Natural killer cell treated with Interleukin-12 subunit alpha and Interleukin-12 subunit beta and Interleukin-15 and Interleukin-18, amount 100 ng/mL, for 72 hours (primary cell): ENCODE results near the gene ANOS1. TPM values are rescaled to one million over a fixed set of nuclear protein-coding genes. Genes with fewer than 3 reads are reported as not detected.
A peak's percentile ranks its signal among the peaks of the same experiment; 100 is the strongest.

Source experiments
- ATAC-seq, 2 donors: fragments of 150-1000 bp; cut with Tn5 transposase in 1 of 2; sonication (Bioruptor Pico), chemical (Tn5 transposase) in 1 of 2; 2 replicates each; pipeline ENCODE4 v1.10.0; 2021
- DNase-seq: peaks from one replicate; pipeline ENCODE4 v3.0.0; 2022; ENCODE audit warnings: low spot score
- H3K27ac Mint-ChIP-seq, 2 donors: 1 replicate in 1 of 2; 2 replicates in 1 of 2; pipeline ENCODE4 v1.8.0; 2022; ENCODE audit warnings: mixed read lengths in 2 of 2, mild to moderate bottlenecking in 1 of 2, moderate library complexity in 1 of 2
- H3K27me3 Mint-ChIP-seq, 2 donors: 1 replicate in 1 of 2; 2 replicates in 1 of 2; pipeline ENCODE4 v1.8.0; 2022; ENCODE audit warnings: mixed read lengths in 2 of 2
- H3K36me3 Mint-ChIP-seq: one replicate; pipeline ENCODE4 v1.8.0; 2022; ENCODE audit warnings: mixed read lengths
- H3K4me1 Mint-ChIP-seq, 2 donors: 1 replicate in 1 of 2; 2 replicates in 1 of 2; pipeline ENCODE4 v1.8.0; 2022; ENCODE audit warnings: low read depth in 2 of 2, mixed read lengths in 2 of 2, mild to moderate bottlenecking in 1 of 2
- H3K4me3 Mint-ChIP-seq: one replicate; pipeline ENCODE4 v1.8.0; 2022; ENCODE audit warnings: mixed read lengths
- H3K9me3 Mint-ChIP-seq: 2 replicates; pipeline ENCODE4 v1.8.0; 2022; ENCODE audit warnings: mixed read lengths
- total RNA-seq, 2 donors: library from RNA; stranded (reverse); gene quantifications; one replicate each; pipeline ENCODE4 v1.2.3, GENCODE V29; 2022

The ANOS1 gene
- total RNA-seq, 2 donors from 2014 or later = not detected

GRCh38 chrX:8684201-8684965 is 47.6 kb downstream of the ANOS1 start:
- DNase-seq (no peak), ATAC-seq (no peak)
- Mint-ChIP-seq H3K36me3 (no peaks in the 10 kb centered on the region), H3K27ac (no peak overlapping the region), H3K4me3 (no peak overlapping the region), H3K9me3 (peaks cover 5% of the 10 kb centered on the region), H3K4me1 (no peaks in the 10 kb centered on the region), H3K27me3 (peaks cover 0 to 2% of the 10 kb centered on the region in 2 donors)

- H3K9me3 Mint-ChIP-seq = peaks cover 3% of the 10 kb centered on the region
- no peak overlapping the region for H3K27ac Mint-ChIP-seq
- no peaks in the 10 kb centered on the region for H3K4me1 Mint-ChIP-seq
- DNase-seq = no peak
- no peak for ATAC-seq
- H3K27me3 Mint-ChIP-seq = no peaks in the 10 kb centered on the region
- H3K4me3 Mint-ChIP-seq = no peak overlapping the region
- no peaks in the 10 kb centered on the region for H3K36me3 Mint-ChIP-seq
Observed at GRCh38 chrX:8683687-8684086, 48.2 kb downstream of the ANOS1 start.

DNA sequence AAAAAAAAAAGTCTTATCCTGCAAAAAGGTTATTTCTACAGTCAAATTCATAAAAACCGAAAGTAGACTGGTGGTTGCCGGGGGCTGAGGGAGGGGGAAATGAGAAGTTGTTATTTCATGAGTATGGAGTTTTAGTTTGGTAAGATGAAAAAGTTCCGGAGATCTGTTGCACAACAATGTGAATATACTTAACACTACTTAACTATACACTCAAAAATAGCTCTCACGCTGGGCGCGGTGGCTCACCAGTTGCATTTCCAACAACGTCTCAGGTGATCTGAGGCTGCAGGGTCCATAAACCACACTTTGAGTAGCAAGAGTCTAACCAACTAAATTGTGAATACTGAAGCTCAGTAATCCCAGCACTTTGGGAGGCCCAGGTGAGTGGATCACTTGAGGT is 52.4 kb downstream of the ANOS1 start:
- no peaks in the 10 kb centered on the region for H3K27me3 Mint-ChIP-seq
- H3K36me3 Mint-ChIP-seq = no peaks in the 10 kb centered on the region
- no peaks in the 10 kb centered on the region for H3K9me3 Mint-ChIP-seq
- ATAC-seq (no peak), DNase-seq (no peak)
- no peak overlapping the region for H3K27ac Mint-ChIP-seq
- no peak overlapping the region for H3K4me3 Mint-ChIP-seq
- no peaks in the 10 kb centered on the region for H3K4me1 Mint-ChIP-seq

- Mint-ChIP-seq H3K4me1 (no peaks in the 10 kb centered on the region), H3K27ac (no peak overlapping the region), H3K9me3 (no peaks in the 10 kb centered on the region), H3K4me3 (no peak overlapping the region), H3K36me3 (no peaks in the 10 kb centered on the region), H3K27me3 (peaks cover 4 to 8% of the 10 kb centered on the region in 2 donors)
- ATAC-seq = no peak
- no peak for DNase-seq
Observed at GRCh38 chrX:8675006-8675630, 56.8 kb downstream of the ANOS1 start.

DNA sequence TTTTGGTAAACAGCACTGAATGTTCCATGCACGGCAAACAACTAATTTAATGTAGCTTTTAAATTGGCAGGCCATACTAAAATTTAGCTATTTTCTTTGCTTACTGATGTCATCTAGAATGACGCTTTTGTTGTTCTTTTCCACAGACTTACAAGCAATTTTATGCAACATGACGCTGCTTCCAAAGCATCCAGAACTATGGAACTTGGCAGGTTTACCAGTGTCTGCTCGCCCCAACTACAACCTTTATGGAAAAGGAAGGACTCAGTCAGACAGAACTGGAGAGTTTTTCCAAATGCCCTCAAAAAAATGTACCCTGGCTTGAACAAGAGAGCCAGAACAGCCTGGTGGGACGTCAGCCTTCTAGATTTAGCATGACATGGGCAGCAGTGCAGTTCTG is 58.7 kb downstream of the ANOS1 start:
- no peak for ATAC-seq
- no peak for DNase-seq
- no peak overlapping the region for H3K27ac Mint-ChIP-seq

DNA sequence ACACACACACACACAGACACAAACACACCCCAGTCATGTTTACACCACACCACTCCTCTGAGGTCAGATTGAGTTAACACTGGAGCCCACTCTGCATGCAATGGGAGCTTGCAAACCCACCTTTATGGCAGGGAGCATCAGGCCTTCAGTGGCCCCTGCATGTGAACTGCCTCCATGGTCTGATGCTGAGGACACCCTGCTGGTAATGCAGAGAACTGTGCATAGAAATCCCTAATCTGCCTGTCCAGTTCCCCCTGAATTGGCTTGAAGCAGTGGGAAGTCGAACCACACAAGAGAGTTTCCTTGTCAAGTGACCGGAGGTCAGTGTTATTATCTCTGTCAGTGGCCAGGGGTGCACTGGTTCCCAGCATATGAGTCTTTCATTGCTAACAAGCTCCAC is 59.8 kb downstream of the ANOS1 start:
- no peaks in the 10 kb centered on the region for H3K9me3 Mint-ChIP-seq
- no peak for DNase-seq
- peak in 1 of 2 donors; percentile 45 for ATAC-seq
- no peak overlapping the region for H3K4me3 Mint-ChIP-seq
- H3K4me1 Mint-ChIP-seq = no peaks in the 10 kb centered on the region
- no peak overlapping the region for H3K27ac Mint-ChIP-seq
- H3K27me3 Mint-ChIP-seq = peaks cover 4 to 8% of the 10 kb centered on the region in 2 donors
- H3K36me3 Mint-ChIP-seq = no peaks in the 10 kb centered on the region

More for the DNA sequence above, 58.7 kb downstream of the ANOS1 start:
- Mint-ChIP-seq H3K27me3 (peaks cover 4 to 8% of the 10 kb centered on the region in 2 donors), H3K36me3 (no peaks in the 10 kb centered on the region), H3K4me1 (no peaks in the 10 kb centered on the region), H3K4me3 (no peak overlapping the region), H3K9me3 (no peaks in the 10 kb centered on the region)

- no peaks in the 10 kb centered on the region for H3K36me3 Mint-ChIP-seq
- peaks cover 4 to 8% of the 10 kb centered on the region in 2 donors for H3K27me3 Mint-ChIP-seq
- no peak overlapping the region for H3K27ac Mint-ChIP-seq
- no peaks in the 10 kb centered on the region for H3K4me1 Mint-ChIP-seq
- ATAC-seq = no peak
- no peak overlapping the region for H3K4me3 Mint-ChIP-seq
- DNase-seq = no peak
- H3K9me3 Mint-ChIP-seq = no peaks in the 10 kb centered on the region
Observed at GRCh38 chrX:8668813-8669212, 63.1 kb downstream of the ANOS1 start.

DNA sequence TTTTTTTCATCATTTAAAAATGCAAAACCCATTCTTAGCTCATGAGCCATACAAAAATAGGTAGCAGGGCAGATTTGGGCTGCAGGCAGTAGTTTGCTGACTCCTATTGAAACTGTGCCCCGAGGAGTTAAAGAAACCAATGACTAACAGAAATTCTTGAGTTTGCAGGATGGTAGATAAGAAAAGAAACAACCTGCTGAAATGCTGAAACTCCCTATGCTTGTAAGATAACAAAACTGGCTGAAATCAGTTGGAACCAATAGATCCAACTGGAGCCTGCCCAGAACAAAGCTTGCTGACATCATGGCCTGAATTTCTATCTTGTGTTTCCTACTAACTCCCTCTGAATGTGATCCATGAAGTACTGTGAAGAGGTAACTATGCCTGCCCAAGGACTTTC is 68.6 kb downstream of the ANOS1 start:
- Mint-ChIP-seq H3K4me1 (no peaks in the 10 kb centered on the region), H3K27ac (no peak overlapping the region), H3K9me3 (no peaks in the 10 kb centered on the region), H3K4me3 (no peak overlapping the region), H3K36me3 (no peaks in the 10 kb centered on the region), H3K27me3 (no peaks in the 10 kb centered on the region)
- ATAC-seq = no peak
- no peak for DNase-seq

DNA sequence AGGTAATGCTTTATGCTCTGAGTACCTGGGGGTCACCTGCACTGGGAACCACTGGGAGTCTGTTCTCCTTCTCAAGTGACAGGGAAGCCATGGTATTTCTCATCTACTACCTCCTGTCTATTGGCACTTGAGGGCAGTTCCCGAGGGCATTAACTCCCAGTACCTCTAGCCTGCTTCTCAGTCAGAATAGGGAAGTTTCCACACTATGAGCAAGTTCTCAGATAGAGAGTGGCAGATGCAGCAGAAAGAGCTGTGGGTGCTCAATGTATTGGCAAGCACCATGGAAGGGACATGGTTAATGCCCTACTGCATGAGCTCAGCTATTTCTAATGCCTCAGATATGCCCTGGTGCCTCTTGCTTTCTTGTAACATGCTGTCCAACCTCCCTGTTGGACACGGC is 74.1 kb downstream of the ANOS1 start:
- Mint-ChIP-seq H3K27ac (no peak overlapping the region), H3K27me3 (no peaks in the 10 kb centered on the region), H3K36me3 (no peaks in the 10 kb centered on the region), H3K4me3 (no peak overlapping the region), H3K9me3 (no peaks in the 10 kb centered on the region), H3K4me1 (no peaks in the 10 kb centered on the region)
- ATAC-seq (no peak), DNase-seq (no peak)

GRCh38 chrX:8653956-8654355 is 78.0 kb downstream of the ANOS1 start:
- no peak overlapping the region for H3K27ac Mint-ChIP-seq
- no peak for DNase-seq
- H3K4me3 Mint-ChIP-seq = no peak overlapping the region
- ATAC-seq = no peak
- no peaks in the 10 kb centered on the region for H3K27me3 Mint-ChIP-seq
- no peaks in the 10 kb centered on the region for H3K9me3 Mint-ChIP-seq
- no peaks in the 10 kb centered on the region for H3K36me3 Mint-ChIP-seq
- H3K4me1 Mint-ChIP-seq = no peaks in the 10 kb centered on the region

GRCh38 chrX:8649969-8650368 is 82.0 kb downstream of the ANOS1 start:
- no peaks in the 10 kb centered on the region for H3K9me3 Mint-ChIP-seq
- no peaks in the 10 kb centered on the region for H3K36me3 Mint-ChIP-seq
- H3K4me3 Mint-ChIP-seq = no peak overlapping the region
- ATAC-seq = no peak
- no peak overlapping the region for H3K27ac Mint-ChIP-seq
- H3K4me1 Mint-ChIP-seq = no peaks in the 10 kb centered on the region
- DNase-seq = no peak
- no peaks in the 10 kb centered on the region for H3K27me3 Mint-ChIP-seq

DNA sequence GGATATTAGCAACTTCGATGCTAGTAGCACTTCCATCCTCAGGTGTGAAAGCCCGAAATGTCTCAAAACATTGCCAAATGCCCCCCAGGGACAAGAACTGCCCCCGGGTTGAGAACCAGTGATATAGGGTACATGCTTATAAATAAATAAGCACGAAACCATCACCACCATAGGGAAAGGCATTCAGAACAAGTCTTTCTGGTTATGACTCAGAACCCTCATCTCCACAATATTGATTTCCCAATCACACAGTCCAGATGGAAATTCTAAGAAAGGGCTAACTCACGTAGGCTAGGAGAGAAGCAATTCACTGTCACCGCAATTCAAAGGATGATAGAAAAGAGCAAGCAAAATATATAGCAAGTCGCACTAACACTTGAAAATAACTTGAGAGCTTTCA is 84.8 kb downstream of the ANOS1 start:
- no peak for ATAC-seq
- no peaks in the 10 kb centered on the region for H3K4me1 Mint-ChIP-seq

DNA sequence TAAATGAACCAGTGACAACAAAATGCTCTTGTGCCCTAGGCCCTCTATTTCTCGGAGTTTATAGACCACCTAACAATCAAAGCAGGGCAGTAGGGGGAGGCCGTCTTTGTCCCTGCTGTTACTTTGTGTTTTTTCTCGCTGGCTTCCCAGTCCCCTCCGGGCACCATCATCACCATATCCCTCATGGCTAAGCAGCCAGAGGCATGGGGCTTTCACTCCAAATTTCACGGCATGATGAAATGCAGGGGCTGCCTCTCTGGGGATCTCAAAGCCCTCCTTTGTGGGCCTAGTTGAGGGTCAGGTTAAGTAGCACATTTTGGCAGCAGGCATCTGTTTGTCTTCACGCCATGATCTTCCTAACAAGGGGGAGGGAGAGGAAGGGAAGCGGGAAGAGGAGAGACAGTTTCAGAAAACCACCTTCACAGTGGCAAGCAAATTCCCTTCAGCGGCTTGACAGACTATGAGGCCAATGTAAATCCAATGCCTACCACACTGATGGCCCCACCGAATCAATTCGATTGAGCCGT is 91.9 kb downstream of the ANOS1 start:
- ATAC-seq (no peak), DNase-seq (no peak)
- H3K4me1 Mint-ChIP-seq = no peaks in the 10 kb centered on the region
- H3K4me3 Mint-ChIP-seq = no peak overlapping the region
- H3K27me3 Mint-ChIP-seq = no peaks in the 10 kb centered on the region
- H3K9me3 Mint-ChIP-seq = peaks cover 4% of the 10 kb centered on the region
- no peaks in the 10 kb centered on the region for H3K36me3 Mint-ChIP-seq
- H3K27ac Mint-ChIP-seq = no peak overlapping the region

More for the DNA sequence above, 84.8 kb downstream of the ANOS1 start:
- H3K9me3 Mint-ChIP-seq = no peaks in the 10 kb centered on the region
- H3K4me3 Mint-ChIP-seq = no peak overlapping the region
- H3K27me3 Mint-ChIP-seq = no peaks in the 10 kb centered on the region
- no peak overlapping the region for H3K27ac Mint-ChIP-seq
- H3K36me3 Mint-ChIP-seq = no peaks in the 10 kb centered on the region
- DNase-seq = no peak

DNA sequence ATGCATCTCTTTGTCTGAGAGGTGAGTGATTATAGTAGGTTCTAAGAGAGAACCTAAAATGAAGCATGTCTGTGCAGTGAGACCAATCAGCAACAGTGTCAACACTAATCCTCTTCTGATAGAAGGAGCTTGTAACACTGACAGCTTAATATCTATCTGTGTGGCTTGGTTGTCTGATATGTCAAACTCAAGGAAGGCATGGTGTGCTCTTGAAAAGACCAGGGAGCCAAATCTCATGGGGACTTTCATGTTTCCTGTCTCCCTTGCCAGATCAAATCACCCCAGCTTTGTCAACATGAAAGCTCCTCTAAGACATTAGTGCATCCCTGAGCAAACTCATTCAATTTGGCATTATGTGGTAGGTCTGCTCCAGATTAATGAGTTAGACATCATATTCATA is 95.4 kb downstream of the ANOS1 start:
- Mint-ChIP-seq H3K27me3 (no peaks in the 10 kb centered on the region), H3K9me3 (peaks cover 4% of the 10 kb centered on the region), H3K36me3 (no peaks in the 10 kb centered on the region), H3K27ac (no peak overlapping the region), H3K4me1 (no peaks in the 10 kb centered on the region), H3K4me3 (no peak overlapping the region)
- ATAC-seq (no peak), DNase-seq (no peak)
